SK-N-MC (cell line): Measurements from ENCODE around the gene OSBPL1A.

Experiments used
- EZH2 ChIP-seq: fragments of 200-600 bp; sonication (generic); IDR thresholded peaks from one replicate; pipeline ENCODE4 v1.6.1; 2017; ENCODE audit warnings: antibody characterized with exemption
- POLR2AphosphoS5 ChIP-seq: IDR thresholded peaks from 2 replicates; pipeline ENCODE4 v1.6.1; 2012; ENCODE audit warnings: mild to moderate bottlenecking, low read depth, low read length, borderline replicate concordance

- TF ChIP-seq POLR2AphosphoS5 (no peak), EZH2 (no peak)
These were observed 151.5 kb downstream of the OSBPL1A start for GRCh38 chr18:24246143-24246542.
